T-helper 1 cell treated with Interleukin-12 subunit alpha and Interleukin-12 subunit beta and Interleukin-4 antibody, amounts not matched to agents 30 μg/mL and 1 μg/mL, for 36 hours (primary cell): Measurements from ENCODE around the gene TET1.
A peak's percentile ranks its signal among the peaks of the same experiment; 100 is the strongest.
"Not testable (repeated sequence)": the region's sequence is repeated elsewhere in the genome, so short reads cannot be mapped to it uniquely, and the experiment has no call there.

Experiments used
- H3K27ac Mint-ChIP-seq: one replicate; pipeline ENCODE4 v1.8.0; 2021; ENCODE audit warnings: mild to moderate bottlenecking, mixed read lengths
- H3K27me3 Mint-ChIP-seq: one replicate; pipeline ENCODE4 v1.8.0; 2021; ENCODE audit warnings: low read depth, mixed read lengths
- H3K36me3 Mint-ChIP-seq: one replicate; pipeline ENCODE4 v1.8.0; 2021; ENCODE audit warnings: low read depth, mixed read lengths
- H3K4me1 Mint-ChIP-seq: one replicate; pipeline ENCODE4 v1.8.0; 2021; ENCODE audit warnings: low read depth, mixed read lengths
- H3K4me3 Mint-ChIP-seq: one replicate; pipeline ENCODE4 v1.8.0; 2021; ENCODE audit warnings: mild to moderate bottlenecking, moderate library complexity, mixed read lengths
- H3K9me3 Mint-ChIP-seq: one replicate; pipeline ENCODE4 v1.8.0; 2021; ENCODE audit warnings: mixed read lengths

Gene TET1

GRCh38 chr10:68668231-68668630 is 108.1 kb downstream of the TET1 start:
- Mint-ChIP-seq H3K27ac (peak overlapping the region; percentile 34), H3K9me3 (no peaks in the 10 kb centered on the region), H3K4me1 (no peaks in the 10 kb centered on the region), H3K4me3 (no peak overlapping the region), H3K27me3 (no peaks in the 10 kb centered on the region), H3K36me3 (peaks cover 7% of the 10 kb centered on the region)

DNA sequence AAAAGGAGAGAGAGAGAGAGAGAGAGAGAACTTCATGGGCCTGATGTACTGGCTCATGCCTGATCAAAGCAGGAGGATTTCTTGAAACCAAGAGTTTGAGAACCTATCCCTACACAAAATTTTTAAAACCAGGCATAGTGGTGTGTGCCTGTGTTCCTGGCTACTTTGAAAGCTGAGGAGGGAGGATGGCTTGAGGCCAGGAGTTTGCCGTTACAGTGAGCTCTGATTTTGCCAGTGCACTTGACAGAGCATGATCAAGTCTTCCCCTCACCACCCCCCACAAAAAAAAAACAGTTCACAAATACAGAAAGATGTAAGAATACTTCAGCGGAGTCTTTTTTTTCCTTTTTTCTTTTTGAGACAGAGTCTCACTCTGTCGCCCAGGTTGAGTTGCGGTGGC is 108.8 kb downstream of the TET1 start:
- Mint-ChIP-seq H3K4me1 (no peaks in the 10 kb centered on the region), H3K4me3 (no peak overlapping the region), H3K36me3 (peaks cover 8% of the 10 kb centered on the region), H3K9me3 (no peaks in the 10 kb centered on the region), H3K27ac (no peak overlapping the region), H3K27me3 (no peaks in the 10 kb centered on the region)

- Mint-ChIP-seq H3K9me3 (no peaks in the 10 kb centered on the region), H3K27ac (no peak overlapping the region), H3K36me3 (peaks cover 4% of the 10 kb centered on the region), H3K4me1 (no peaks in the 10 kb centered on the region), H3K4me3 (no peak overlapping the region), H3K27me3 (no peaks in the 10 kb centered on the region)
Measured at GRCh38 chr10:68684413-68684812, 124.3 kb downstream of the TET1 start.

DNA sequence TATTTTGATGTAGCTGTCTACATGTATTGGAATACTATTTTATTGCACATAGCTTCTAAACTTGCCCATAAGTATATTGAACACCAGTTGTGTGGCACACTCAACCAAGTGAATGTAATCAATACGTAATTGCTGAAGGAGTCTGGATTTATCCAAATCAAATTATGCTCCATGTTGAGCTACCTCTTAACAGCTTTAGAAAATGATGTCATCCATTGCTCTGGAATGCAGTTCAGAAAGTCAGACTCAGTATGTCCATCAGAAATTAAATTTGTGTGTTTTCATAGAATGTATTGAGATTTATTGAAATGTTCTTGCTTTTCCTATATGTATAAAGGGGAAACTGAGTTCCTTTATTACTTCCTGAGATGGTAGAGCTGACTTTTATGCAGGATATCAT is 135.9 kb downstream of the TET1 start:
- H3K27me3 Mint-ChIP-seq: peaks cover 9% of the 10 kb centered on the region

GRCh38 chr10:68697106-68697505 is 137.0 kb downstream of the TET1 start:
- Mint-ChIP-seq H3K9me3 (no peaks in the 10 kb centered on the region), H3K4me1 (no peaks in the 10 kb centered on the region), H3K4me3 (no peak overlapping the region), H3K27me3 (peaks cover 9% of the 10 kb centered on the region), H3K36me3 (no peaks in the 10 kb centered on the region), H3K27ac (no peak overlapping the region)

More for the DNA sequence above, 135.9 kb downstream of the TET1 start:
- Mint-ChIP-seq H3K9me3 (no peaks in the 10 kb centered on the region), H3K27ac (no peak overlapping the region), H3K4me3 (no peak overlapping the region), H3K36me3 (no peaks in the 10 kb centered on the region), H3K4me1 (no peaks in the 10 kb centered on the region)

DNA sequence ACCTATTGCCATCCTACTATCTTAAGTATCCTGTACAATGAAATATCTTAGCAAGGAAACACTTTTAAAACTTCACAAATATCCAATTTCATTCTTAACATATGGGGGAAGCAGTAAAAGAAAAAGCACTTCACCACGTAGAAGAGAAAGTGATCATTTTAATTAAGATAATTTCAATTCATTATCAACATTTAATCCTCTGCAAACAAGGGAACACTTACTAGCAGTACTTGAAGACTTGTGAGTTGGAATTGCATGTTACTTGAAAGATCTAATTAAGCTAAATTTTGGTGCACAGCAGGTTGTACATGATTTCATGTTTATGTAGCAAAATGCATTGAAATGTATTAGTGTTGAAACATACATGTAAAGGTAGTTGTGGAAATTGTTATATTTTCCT is 140.1 kb downstream of the TET1 start:
- H3K4me3 Mint-ChIP-seq: no peak overlapping the region

DNA sequence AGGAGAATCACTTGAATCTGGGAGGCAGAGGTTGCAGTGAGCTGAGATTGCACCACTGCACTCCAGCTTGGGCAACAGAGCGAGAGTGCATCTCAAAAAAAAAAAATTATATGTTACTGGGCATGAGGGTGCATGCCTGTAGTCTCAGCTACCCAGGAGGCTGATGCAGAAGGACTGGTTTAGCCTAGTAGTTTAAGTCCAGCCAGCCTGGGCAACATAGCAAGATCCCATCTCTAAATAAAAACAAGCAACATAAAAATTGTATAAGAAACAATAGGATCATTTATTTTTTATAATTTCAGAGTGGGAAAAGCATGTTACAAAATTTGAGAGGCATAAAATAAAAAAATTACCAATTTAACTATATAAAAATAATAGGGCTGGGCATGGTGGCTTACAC is 145.4 kb downstream of the TET1 start:
- Mint-ChIP-seq H3K4me3 (no peak overlapping the region), H3K9me3 (no peaks in the 10 kb centered on the region), H3K36me3 (no peaks in the 10 kb centered on the region), H3K4me1 (no peaks in the 10 kb centered on the region), H3K27ac (no peak overlapping the region), H3K27me3 (no peaks in the 10 kb centered on the region)

More for the DNA sequence above, 140.1 kb downstream of the TET1 start:
- Mint-ChIP-seq H3K9me3 (no peaks in the 10 kb centered on the region), H3K36me3 (no peaks in the 10 kb centered on the region), H3K27me3 (peaks cover 9% of the 10 kb centered on the region), H3K27ac (no peak overlapping the region), H3K4me1 (no peaks in the 10 kb centered on the region)

GRCh38 chr10:68708987-68709386 is 148.8 kb downstream of the TET1 start:
- H3K27me3 Mint-ChIP-seq, H3K9me3 Mint-ChIP-seq, H3K4me1 Mint-ChIP-seq, H3K4me3 Mint-ChIP-seq, H3K27ac Mint-ChIP-seq, H3K36me3 Mint-ChIP-seq: not testable (repeated sequence)

DNA sequence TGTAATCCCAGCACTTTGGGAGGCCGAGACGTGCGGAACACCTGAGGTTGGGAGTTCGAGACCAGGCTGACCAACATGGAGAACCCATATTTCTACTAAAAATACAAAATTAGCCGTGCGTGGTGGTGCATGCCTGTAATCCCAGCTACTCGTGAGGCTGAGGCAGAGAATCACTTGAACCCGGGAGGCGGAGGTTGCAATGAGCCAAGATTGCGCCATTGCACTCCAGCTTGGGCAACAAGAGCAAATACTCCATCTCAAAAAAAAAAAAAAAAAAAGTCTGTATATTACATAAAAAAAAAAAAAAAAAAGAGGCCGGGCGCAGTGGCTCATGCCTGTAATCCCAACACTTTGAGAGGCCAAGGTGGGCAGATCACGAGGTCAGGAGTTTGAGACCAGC is 152.9 kb downstream of the TET1 start:
- not testable (repeated sequence) for H3K27ac Mint-ChIP-seq, H3K27me3 Mint-ChIP-seq, H3K4me1 Mint-ChIP-seq, H3K4me3 Mint-ChIP-seq, H3K36me3 Mint-ChIP-seq, H3K9me3 Mint-ChIP-seq

DNA sequence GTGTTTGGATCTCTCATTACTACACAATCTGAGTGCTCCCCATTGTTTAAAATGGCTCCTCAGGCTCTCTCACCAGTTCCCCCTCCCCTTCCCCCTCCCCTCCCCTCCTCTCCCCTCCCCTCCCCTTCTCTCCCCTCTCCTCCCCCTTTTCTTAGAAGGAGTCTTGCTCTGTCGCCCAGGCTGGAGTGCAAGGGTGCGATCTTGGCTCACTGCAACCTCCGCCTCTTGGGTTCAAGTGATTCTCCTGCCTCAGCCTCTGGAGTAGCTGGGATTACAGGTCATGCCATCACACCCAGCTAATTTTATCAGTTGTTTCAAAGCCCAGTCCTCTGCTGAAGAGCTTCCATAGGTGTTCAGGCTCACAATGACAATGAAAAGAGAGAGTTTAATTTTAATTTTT is 157.3 kb downstream of the TET1 start:
- Mint-ChIP-seq H3K4me3 (no peak overlapping the region), H3K27me3 (no peaks in the 10 kb centered on the region), H3K27ac (no peak overlapping the region), H3K36me3 (peaks cover 8% of the 10 kb centered on the region), H3K4me1 (peaks cover 6% of the 10 kb centered on the region), H3K9me3 (no peaks in the 10 kb centered on the region)

GRCh38 chr10:68720793-68721672 is 160.9 kb downstream of the TET1 start, which contains the start of gene CCAR1:
CCAR1 (plus strand) TSS chr10:68721239; CDS start chr10:68722505, 1,266 bp downstream.
- H3K36me3 Mint-ChIP-seq: peaks cover 16% of the 10 kb centered on the region
- H3K27ac Mint-ChIP-seq: peak within 1 kb of the TSS; percentile 96
- no peaks in the 10 kb centered on the region for H3K27me3 Mint-ChIP-seq
- no peaks in the 10 kb centered on the region for H3K9me3 Mint-ChIP-seq
- peak within 1 kb of the TSS; percentile 94 for H3K4me3 Mint-ChIP-seq
- peaks cover 9% of the 10 kb centered on the region for H3K4me1 Mint-ChIP-seq

DNA sequence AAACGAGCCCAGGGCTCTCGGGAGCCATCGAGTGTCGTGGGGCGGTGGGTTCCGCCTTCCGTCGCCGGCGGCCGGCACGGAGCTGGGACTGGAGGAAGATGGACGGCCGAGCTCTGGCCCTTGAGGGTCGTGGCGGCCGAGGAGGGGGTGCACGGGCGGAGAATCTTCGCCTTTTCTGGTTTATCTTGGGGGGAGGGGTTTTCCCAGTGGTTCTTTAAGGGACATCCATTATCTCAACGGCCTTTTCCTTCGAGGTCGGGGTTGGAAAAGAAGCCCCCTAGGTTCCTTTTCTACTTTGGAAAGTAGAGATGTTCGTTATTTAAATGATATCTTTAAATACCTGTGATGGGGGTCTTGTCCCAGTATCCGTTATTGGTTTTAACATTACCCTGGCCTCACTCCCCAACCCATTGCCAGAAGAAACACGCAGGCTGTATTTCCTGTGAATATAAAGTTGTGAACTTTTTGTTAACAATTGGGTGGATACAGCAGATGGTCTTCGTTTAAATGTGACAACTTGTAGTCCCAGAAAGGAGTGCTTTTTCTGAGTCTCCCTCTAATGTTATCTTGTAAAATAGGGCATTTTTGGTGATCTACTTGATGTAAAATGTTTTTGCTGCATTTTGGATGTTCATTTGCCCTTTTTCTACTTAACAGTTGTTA is 161.7 kb downstream of the TET1 start:
- Mint-ChIP-seq H3K27ac (peak overlapping the region; percentile 89), H3K9me3 (no peaks in the 10 kb centered on the region), H3K4me3 (peak overlapping the region; percentile 94), H3K27me3 (no peaks in the 10 kb centered on the region), H3K4me1 (peaks cover 9% of the 10 kb centered on the region), H3K36me3 (peaks cover 22% of the 10 kb centered on the region)

DNA sequence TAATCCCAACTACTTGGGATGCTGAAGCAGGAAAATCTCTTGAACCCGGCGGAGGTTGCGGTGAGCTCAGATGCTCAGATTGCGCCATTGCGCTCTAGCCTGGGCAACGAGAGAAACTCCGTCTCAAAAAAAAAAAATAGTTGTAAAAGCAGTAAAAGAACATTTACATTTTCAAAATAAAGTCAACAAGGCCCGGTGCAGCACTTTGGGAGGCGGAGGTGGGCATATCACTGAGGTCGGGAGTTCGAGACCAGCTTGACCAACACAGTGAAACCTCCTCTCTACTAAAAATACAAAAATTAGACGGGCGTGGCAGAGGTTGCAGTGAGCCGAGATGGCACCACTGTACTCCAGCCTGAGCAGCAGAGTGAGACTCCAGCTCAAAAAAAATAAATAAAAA is 164.9 kb downstream of the TET1 start:
- Mint-ChIP-seq H3K36me3 (peaks cover 38% of the 10 kb centered on the region), H3K9me3 (no peaks in the 10 kb centered on the region), H3K27ac (no peak overlapping the region), H3K4me3 (no peak overlapping the region), H3K4me1 (peaks cover 13% of the 10 kb centered on the region), H3K27me3 (no peaks in the 10 kb centered on the region)

- Mint-ChIP-seq H3K4me1 (peaks cover 10% of the 10 kb centered on the region), H3K27me3 (no peaks in the 10 kb centered on the region), H3K27ac (no peak overlapping the region), H3K36me3 (peaks cover 35% of the 10 kb centered on the region), H3K4me3 (no peak overlapping the region), H3K9me3 (no peaks in the 10 kb centered on the region)
Measured at GRCh38 chr10:68727146-68727545, 167.0 kb downstream of the TET1 start.

- Mint-ChIP-seq H3K27me3 (no peaks in the 10 kb centered on the region), H3K36me3 (peaks cover 33% of the 10 kb centered on the region), H3K4me3 (no peak overlapping the region), H3K27ac (no peak overlapping the region), H3K4me1 (peaks cover 7% of the 10 kb centered on the region), H3K9me3 (no peaks in the 10 kb centered on the region)
Measured at GRCh38 chr10:68732651-68733050, 172.5 kb downstream of the TET1 start.
